Hindlimb muscle (tissue), 1 donor: ENCODE measurements around the gene DOK5. TPM values are rescaled to one million over a fixed set of nuclear protein-coding genes. Genes with fewer than 3 reads are reported as not detected.

Source experiments
- DNase-seq: peaks from one replicate; pipeline ENCODE4 v3.0.0-alpha.2; 2013
- polyA plus RNA-seq: library from polyadenylated mRNA; unstranded; fragments of 120-200 nt; gene quantifications from one replicate; pipeline ENCODE4 v1.2.1, GENCODE V29; 2013; ENCODE audit not compliant: insufficient read length

The DOK5 gene
- polyA plus RNA-seq, 1 donor: 27.1 TPM

DNA sequence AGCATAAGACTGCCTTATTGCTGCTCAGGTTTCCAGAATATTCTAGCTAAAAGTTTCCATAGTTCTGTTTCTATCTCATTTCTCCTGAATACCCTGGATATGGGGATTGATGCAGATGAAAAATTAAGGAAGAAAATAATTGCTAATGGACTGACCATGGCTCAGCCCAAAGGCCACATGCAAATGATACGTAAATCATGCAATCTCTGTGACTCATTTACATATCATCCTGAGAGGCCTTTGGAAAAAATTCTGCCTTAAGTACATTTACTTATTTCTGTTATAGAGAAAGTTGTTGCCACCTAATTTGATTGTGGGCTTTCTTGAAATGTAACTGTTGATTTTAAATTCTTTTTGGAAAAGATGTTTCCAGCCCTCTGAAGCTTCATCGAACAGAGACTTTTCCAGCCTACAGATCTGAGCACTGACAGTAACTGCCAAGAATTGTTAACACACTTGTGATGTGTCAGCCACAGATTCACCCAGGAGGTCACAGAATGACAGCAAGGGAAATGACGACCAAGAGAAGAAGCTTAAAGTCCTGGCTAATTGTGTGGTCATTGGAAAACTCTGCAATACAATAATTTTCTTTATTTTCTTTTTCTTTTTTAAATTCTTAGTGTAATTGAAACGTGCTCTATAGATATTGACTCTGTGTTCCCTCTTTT lies 174.8 kb downstream of the DOK5 start:
- no peak for DNase-seq

DNA sequence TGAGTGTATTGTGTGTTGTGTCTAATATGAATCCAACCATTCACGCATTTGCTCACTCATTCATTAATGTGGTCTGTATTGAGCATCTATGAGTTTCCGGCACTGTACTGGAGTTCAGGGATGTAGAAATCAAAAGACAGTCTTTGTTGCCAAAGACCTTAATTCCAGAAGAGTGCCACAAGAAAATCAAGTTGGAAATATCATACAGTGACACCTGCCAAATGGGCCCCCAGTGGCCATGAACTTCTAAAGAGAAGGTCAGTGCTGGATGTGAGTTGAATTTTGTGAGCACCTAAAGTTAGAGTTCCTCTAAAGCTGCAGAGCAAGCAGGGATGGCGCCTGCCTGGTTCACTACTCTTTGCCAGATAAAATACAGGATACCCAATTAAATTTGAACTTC lies 175.9 kb downstream of the DOK5 start:
- DNase-seq: no peak

DNA sequence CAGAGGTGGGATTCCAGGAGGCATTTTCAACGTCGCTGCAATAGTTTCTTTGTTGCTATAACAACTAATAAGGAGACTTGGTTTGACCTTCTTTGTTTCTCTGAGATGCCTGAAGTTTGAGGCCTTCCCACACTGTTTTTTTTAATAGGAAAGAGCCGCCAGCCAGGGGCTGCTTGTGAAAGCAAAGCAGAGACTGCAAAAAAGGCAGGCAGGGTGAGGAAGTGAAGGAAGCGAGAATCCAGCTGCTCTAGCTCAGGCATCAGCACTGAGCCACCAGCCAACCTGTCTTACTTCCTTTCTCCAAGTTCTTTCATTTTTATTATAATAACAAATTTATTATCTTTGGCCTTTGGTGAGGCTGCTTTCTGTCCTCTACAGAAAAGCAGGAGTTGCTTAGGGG lies 179.1 kb downstream of the DOK5 start:
- DNase-seq: no peak

DNA sequence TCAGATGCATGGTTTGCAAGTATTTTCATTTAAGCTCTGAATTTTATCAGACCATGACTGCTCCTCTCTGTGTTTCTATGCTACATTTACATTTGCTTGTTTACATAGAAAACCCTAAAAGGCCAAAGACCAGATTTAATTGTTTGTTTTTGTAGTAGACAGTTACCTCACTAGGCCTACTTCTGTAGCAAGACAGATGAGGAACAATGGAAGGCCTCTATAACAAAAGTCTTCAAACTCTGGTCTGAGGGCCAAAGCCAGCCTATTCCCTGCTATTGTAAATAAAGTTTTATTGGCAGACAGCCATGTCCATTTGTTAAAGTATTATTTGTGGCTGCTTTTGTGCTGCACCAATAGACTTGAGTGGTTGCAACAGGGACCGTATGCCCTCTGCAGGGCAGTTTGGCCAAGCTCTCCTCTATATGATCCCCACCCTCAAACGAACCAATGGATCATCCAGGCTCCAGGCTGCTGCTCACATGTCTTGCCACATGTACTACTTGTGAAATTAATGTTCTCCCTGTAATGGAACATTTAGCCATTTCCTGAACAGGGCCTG lies 182.0 kb downstream of the DOK5 start:
- no peak for DNase-seq

DNA sequence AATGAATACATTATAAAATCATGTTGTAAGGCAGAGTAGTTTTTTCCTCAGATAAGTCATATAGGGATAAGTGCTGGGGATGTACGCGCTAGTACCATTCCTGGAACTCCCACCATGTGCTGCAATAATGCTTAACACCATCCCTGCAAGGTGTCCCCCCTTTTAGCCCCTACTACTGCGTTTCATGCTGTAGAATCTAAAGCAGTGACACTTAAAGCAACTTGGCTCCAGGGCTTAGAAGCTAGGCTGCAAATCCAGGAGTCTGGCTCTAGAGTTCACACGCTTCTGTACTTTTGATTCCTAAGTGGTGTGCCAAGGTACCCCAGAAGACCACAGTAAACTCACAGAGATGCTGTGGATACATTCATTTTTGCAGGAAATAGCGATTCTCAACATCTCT lies 183.1 kb downstream of the DOK5 start:
- DNase-seq: no peak

DNA sequence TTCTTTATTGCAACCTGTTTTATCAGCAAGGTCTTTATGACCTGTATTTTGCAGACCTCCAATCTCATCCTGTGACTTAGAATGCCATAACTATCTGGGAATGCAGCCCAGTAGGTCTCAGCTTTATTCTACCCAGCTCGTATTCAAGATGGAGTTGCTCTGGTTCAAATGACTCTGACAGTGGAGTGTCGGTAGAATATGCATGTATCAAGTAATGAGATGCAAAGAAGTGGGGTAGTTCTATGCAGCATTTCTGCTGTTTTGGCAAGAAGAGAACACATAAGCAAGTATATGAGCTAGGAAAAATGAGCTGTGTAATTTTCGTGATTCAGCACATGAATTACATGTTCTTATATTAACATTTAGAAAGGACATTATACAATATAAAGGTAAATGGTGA lies 185.9 kb downstream of the DOK5 start:
- no peak for DNase-seq

DNA sequence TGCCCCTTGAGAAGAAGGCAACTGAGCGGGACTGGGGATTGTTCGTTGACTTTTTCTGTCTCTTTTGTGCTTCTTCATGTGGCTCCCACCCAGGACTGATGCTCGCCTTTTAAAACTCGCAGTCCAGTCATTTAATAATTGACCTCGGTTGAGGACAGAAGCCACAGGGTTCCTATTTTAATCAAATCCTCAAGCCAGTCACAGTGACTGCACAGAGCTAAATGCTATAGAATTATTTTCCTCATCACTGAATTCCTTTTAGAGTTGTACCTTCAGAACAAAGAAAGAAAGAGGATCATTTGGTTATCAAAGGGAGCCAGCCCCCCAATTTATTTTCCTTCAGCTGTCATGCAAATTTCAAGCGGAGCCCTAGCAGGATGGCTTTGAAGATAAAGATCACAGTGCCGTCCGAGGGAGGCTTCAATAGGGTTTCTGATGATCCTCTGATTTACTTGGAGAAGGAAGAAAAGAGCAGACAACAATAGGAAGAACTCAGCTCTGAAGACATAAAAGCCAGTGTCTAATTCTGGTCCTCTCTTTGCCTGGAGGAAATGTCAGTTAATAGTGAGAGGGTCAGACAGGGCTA lies 186.6 kb downstream of the DOK5 start:
- no peak for DNase-seq

DNA sequence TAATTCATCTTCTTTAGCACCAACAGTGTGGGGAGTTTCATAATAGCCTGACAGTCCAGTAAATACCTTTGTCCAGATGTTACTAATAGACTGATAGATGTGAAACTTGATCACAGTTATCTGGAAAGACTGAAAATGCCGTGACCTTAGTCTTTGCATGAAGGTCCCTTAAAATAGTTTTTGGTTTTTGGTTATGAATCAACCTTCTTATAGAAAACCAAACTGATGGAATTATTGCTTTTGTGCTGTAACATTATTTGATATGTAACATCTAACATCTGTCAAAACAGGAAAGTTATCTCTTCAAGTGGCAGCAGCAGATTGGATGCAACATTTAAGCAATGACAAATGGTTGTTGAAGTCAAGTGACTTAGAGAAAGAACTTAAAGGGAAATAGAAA lies 190.4 kb downstream of the DOK5 start:
- DNase-seq: no peak

DNA sequence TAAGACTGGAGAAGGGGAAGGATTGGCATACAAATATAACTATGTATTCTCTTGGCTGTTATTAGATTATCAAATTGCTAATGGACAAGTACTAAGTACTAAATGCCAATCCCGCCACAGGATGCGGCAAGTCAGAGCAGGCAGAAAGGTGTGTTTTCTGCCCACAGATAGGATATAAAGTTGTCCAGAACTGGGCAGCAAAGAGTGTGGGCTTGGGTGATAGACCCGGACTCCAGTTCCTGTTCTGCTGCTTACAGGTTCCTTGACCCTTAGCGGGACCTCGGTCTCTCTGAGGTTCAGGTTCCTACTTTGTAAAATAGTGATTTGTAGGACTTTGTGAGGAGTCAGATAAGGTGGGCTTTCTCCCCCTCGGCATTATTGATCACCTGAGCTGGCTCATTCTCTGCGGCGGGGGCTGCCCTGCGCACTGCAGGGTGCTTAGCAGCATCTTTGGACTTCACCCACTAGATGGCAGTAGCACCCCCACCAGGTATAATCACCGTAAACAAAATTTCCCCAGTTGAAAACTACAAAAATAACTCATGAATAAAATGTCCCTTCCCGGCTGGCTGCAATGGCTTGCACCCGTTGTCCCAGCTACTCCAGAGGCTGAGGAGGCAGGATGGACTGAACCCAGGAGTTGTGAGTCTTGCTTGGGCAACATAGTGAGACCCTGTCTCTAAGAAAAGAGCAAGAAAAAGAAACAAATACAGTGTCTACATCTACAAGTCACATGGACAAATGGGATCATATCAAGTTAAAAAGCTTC lies 193.1 kb downstream of the DOK5 start:
- no peak for DNase-seq

DNA sequence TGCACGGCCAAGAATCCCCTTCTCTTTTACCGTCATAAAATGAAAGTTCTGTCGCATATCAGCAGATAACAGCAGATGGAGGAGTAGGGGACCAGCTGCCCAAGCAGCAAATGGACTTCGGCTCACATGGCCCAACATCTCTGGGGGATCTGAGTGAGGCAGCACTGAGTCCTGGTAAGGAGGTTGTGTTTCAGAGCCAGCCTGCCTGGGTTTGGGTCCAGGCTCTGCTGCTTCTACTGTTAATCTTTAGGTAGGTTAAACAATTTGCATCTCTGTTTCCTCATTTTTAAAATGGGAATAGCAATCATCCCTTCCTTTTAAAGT lies 193.6 kb downstream of the DOK5 start:
- DNase-seq: no peak

DNA sequence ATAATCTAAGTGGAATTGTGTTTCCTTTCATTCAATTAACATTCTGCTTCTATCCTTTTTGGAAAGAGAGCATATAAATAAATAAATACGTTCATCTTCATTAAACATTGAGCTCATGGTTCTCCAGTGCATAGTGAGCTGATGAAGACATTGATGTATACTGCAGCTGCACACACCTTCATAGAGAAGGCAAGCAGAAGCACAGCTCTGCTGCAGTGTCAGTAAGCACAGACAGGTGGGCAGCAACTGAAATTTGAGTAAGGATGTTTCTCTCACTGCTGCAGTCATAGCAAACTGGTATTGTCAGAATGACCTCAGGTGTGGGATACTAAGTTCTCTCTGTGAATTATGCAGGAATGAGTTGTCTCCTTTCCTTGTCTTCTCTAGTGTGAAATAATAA lies 202.9 kb downstream of the DOK5 start:
- no peak for DNase-seq

DNA sequence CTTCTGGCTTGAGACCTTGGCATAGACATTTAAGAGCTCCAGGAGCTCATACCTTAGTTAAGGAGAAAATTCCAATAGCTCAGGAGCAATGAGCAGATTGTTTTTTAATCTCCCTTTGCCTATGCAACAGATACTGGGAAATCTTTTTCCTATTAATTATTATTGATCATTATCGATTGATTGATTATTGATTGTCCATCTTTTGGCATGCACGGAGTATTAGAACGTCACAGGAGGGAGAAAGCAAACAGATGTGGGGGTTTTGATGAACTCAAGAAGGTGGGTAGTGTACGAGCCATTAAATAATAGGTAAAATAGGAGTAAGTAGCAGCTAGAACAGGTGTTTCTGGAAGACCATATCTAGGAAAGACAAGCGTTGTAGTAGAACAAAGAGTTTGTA lies 205.0 kb downstream of the DOK5 start:
- no peak for DNase-seq

DNA sequence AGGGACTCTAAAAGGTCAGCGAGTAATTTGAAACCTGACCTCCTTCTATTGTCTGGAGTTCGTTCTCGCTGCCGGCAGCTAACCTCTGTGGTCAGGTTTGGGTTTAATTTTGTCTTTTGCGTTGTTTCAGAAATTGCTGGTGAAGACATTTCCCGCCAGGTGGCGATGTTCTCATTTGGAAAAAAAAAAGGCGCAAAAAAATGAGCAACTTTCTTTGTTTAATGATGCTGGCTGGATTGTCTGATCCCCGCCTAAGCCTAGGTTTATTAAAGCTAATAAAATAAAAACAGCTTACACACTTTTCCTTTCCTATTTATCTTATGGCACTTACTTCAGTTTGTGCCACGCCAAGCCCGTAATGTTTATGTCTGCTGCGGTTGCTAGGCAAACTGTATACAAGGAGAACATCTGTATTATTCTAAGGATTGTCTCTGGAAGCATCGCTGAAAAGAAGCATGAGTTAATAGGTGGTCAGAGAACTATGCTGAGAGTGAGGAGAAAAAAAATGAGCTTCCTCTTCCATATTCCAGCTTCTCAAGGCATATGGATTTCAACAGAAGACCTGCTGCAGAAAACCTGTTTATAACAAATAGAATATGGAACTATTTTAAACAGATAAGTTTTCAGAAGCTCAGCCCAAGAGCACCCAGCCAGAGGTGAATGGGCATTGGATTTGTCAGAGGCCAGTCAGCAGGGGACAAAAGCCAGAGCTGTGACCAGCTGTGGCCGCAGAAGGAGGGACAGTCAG lies 205.7 kb downstream of the DOK5 start:
- DNase-seq: peak; percentile 56

DNA sequence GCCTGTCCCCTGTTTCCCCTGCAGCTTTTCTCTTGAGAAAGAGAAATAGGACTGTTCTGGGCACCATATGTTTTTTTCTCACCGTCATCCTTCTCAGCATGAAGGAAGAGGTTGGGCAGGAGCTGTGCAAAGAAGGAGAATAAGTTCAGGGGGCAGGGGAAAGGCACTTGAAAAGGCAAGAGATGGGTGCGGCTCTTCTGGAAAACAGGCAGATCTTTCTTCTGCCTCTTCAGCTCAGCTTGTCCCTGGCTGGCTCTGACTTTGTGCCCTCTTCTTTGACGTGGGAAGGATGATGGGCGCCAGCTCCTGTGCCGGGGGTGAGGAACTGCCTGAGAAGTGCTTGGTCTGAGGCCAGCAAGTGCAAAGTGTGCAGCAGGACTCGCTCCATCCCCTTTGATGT lies 206.5 kb downstream of the DOK5 start:
- DNase-seq: no peak

DNA sequence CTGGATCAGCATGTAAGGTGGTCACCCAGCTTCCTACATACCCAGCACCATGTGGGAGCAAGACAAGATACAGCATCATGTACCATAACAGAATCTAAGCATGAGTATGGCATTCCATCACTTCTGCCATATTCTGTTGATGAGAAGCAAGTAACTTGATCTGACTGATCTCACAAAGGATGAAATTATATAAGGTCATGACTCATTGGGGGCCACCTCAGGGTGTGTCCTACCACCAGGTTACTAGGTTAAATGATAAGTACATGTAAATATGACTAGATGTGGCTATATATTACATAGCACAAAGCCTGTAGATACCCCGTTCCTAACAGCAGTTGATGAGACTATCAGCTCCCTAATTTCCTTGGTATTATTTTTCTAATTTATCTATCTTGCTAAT lies 213.1 kb downstream of the DOK5 start:
- no peak for DNase-seq

DNA sequence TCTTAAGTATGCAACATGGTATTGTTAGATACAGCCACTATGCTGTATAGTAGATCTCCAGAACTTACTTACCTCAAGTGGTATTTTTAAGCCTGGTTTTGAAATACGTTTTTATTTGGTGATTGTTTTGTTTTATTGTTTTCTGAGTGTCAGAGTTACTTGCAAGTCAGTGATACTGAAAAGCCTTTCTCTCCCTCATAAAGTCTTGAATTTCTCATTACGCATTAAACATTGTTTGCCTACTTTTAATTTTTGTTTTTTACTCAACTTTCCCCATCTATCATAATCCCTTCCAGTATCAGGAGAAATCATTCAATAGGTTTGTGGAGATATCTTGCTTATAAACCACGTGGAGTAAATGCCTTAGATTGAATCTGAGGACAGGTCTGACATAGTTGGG lies 214.9 kb downstream of the DOK5 start:
- DNase-seq: no peak

DNA sequence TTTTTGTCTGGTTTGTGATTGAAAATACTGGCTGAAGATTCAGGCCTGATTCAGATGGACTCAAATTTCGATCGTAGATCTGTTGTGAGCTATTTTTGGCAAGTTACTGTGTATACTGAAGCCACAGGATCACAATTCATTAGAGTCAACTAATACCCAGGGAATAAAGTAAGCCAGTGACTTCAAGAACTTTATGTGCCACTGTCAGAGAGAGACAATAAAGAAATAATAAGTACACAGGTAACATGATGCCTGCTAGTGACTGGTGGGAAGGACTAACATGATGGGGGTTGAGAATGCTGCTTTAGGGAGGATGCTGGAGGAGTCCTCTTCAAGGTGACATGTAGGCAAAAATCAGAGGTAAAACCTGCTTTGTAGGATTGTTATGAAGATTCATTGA lies 215.9 kb downstream of the DOK5 start:
- DNase-seq: no peak

DNA sequence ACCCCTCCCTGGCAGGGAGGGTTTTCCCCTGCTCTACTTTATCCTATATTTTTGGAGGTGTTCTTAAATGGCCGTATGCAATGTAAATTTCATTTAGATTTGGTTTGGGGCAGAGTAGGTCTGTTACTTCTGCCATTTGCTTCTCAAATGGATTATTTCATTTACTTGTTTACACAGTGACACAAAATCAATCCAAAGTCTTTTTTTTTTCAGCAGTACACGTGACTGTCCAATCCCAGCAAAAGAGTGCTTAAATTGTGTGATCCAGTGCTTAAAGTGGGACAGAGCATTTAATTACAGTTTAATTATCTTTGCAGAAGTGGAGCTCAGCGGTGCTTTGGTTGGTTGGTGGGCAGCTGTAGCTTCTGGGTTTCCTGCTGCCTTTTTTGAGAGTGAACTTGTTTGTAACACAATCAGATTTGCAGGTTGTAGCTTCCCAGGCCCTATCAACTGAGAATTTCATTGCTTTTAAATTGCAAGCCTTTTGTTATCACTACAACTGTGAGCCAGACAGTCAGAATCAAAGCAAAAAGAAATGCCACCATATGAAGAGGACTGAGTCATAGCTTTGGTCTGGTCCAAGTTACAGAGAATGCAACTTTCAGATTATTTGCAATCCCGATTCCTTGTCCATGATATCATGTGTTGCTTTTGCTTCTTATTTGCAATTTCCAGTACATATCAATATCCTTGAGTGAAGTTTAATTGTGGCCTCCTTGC lies 216.9 kb downstream of the DOK5 start:
- no peak for DNase-seq

DNA sequence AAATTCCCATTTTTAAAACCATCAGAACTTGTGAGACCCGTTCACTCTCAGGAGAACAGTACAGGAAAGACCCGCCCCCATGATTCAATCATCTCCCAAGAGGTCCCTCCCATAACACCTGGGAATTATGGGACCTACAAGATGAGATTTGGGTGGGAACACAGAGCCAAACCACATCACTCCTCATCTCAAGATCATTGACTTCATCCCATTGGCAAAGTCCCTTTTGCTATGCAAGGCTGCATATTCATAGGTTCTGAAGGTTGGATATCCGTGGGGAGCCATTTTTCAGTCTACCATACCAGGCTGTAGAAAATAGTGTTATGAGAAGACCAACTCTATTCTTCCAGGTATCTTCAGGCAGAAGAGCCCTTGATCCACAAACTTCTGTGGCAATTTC lies 219.1 kb downstream of the DOK5 start:
- DNase-seq: no peak

DNA sequence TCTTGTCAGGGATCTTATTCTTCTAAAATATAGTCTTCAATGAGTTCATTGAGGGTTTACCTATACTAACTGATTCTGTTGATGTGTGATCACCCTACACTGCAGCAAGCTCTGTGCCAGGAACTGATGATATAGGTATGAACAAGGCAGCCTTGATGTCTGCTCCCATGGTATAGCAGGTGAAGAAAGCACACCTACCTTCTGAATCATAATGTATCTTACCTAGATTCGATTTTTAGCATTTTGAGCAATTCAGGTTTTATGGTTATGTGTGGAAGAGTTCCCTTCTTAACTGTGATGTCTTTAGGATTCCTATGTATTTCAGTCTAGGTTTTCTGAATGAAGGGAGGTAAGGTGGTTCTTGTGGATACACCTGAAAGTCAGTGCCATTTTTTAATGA lies 223.0 kb downstream of the DOK5 start:
- no peak for DNase-seq
